GM12892 (cell line): Measurements from ENCODE around the gene MX2.

Experiments
- POLR2A ChIP-seq: IDR thresholded peaks from 2 replicates; pipeline ENCODE4 v1.6.1; 2011; ENCODE audit warnings: low read depth, low read length, control low read depth
- POLR2AphosphoS5 ChIP-seq: IDR thresholded peaks from 2 replicates; pipeline ENCODE4 v1.6.1; 2011; ENCODE audit warnings: low read depth, low read length, control low read depth
- TAF1 ChIP-seq: IDR thresholded peaks from 2 replicates; pipeline ENCODE4 v1.6.1; 2011; ENCODE audit warnings: low read depth, mild to moderate bottlenecking, control low read depth, low read length, borderline replicate concordance

DNA sequence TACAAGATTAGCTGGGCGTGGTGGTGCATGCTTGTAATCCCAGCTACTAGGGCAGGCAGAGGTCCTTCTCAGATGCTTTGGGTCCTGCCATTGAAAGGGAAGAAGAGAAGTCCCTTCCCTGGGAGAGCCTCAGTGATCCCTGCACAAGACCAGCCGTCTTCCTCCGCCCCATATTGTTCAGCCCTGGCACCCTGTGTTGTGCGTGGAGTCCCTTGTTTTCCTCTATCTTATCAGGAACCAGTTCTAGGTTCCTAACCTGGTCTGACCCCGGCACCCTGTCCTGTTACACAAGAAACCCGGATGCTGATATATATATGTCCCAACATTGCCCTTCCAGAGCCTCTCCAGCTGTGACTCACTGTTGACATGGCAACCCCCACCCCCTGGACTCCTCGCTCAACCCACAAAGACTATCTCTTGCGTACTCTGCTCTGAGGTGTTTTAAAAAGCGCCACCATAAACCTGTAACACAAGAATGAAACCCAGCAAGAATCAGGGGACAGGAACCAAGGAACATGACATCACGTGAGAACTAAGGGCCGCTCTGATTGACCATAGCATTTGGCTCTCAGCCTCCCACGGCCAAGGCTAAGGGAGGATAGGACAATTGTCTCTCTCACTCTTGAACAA lies 4.8 kb downstream of the MX2 start:
- no peak; the same call in 1 of the 2 replicates for TF ChIP-seq POLR2A
- no peak for TF ChIP-seq POLR2AphosphoS5
- TF ChIP-seq TAF1 = no peak
